Fibroblast of mammary gland (primary cell): ENCODE measurements around the gene BMPR1A.
A peak's percentile ranks its signal among the peaks of the same experiment; 100 is the strongest.

Source experiments
- DNase-seq: peaks from one replicate; pipeline ENCODE4 v3.0.0-alpha.2; 2010; ENCODE audit warnings: low read depth
- H3K4me3 ChIP-seq: 2 replicates; pipeline ENCODE4 v1.5.1; 2011; ENCODE audit warnings: low read depth, mild to moderate bottlenecking, low read length, moderate library complexity; ENCODE audit not compliant: control insufficient read depth
- CTCF ChIP-seq: conservative IDR thresholded peaks from 2 replicates; pipeline ENCODE4 v1.5.1; 2011; ENCODE audit warnings: low read depth, low read length, inconsistent platforms; ENCODE audit not compliant: control insufficient read depth, insufficient read depth

The BMPR1A gene

GRCh38 chr10:86753051-86753450 lies 3.4 kb upstream of the BMPR1A start:
- no peak for TF ChIP-seq CTCF
- DNase-seq, result no peak
- H3K4me3 ChIP-seq, result no peak overlapping the region

- no peak for TF ChIP-seq CTCF
- no peak for DNase-seq
- H3K4me3 ChIP-seq, result no peak overlapping the region
Observed at GRCh38 chr10:86753638-86754434, 2.6 kb upstream of the BMPR1A start.

- TF ChIP-seq CTCF, result no peak
- H3K4me3 ChIP-seq, result peak overlapping the region; percentile 70
- no peak for DNase-seq
Observed at GRCh38 chr10:86755454-86755739, 1.0 kb upstream of the BMPR1A start.

GRCh38 chr10:86755740-86756510 lies 494 bp upstream of the BMPR1A start:
- peak; percentile 80 for DNase-seq
- TF ChIP-seq CTCF, result no peak
- H3K4me3 ChIP-seq, result peak overlapping the region; percentile 70

- peak; percentile 60 for DNase-seq
- peak overlapping the region; percentile 66 for H3K4me3 ChIP-seq
- TF ChIP-seq CTCF, result peak; percentile 31
Observed at GRCh38 chr10:86757113-86757972, 924 bp downstream of the BMPR1A start.

- peak overlapping the region; percentile 66 for H3K4me3 ChIP-seq
- TF ChIP-seq CTCF, result no peak
- peak; percentile 46 for DNase-seq
Observed at GRCh38 chr10:86758189-86759072, 2.0 kb downstream of the BMPR1A start.
